SKM-1 treated with dmso at 0.1 percent for 144 hours (cell line): ENCODE data around the gene FNBP1L.
"Not testable (repeated sequence)": the region's sequence is repeated elsewhere in the genome, so short reads cannot be mapped to it uniquely, and the experiment has no call there.

Experiments used
- DNase-seq: peaks from one replicate; lab custom pipeline; 2025; ENCODE audit not compliant: unreplicated experiment; lab: John Stamatoyannopoulos, UW

Gene FNBP1L

GRCh38 chr1:93588206-93588605, 140.3 kb downstream of the FNBP1L start:
- peak; percentile 17 for DNase-seq

- DNase-seq: no peak
Measured at GRCh38 chr1:93588955-93589354, 141.0 kb downstream of the FNBP1L start.

- not testable (repeated sequence) for DNase-seq
Measured at GRCh38 chr1:93591291-93591675, 143.4 kb downstream of the FNBP1L start.

- peak; percentile 23 for DNase-seq
Measured at GRCh38 chr1:93591676-93592550, 144.0 kb downstream of the FNBP1L start.

GRCh38 chr1:93592551-93592949, 144.6 kb downstream of the FNBP1L start:
- DNase-seq: no peak

- no peak for DNase-seq
Measured at GRCh38 chr1:93593854-93594602, 146.1 kb downstream of the FNBP1L start.

GRCh38 chr1:93594603-93594880, 146.6 kb downstream of the FNBP1L start:
- no peak for DNase-seq

GRCh38 chr1:93595266-93595665, 147.3 kb downstream of the FNBP1L start:
- no peak for DNase-seq

- DNase-seq: no peak
Measured at GRCh38 chr1:93595743-93596142, 147.8 kb downstream of the FNBP1L start.

- no peak for DNase-seq
Measured at GRCh38 chr1:93596329-93597089, 148.6 kb downstream of the FNBP1L start.

- DNase-seq: no peak
Measured at GRCh38 chr1:93597709-93598108, 149.8 kb downstream of the FNBP1L start.

- DNase-seq: no peak
Measured at GRCh38 chr1:93598396-93598795, 150.5 kb downstream of the FNBP1L start.

GRCh38 chr1:93598861-93599439, 151.0 kb downstream of the FNBP1L start:
- DNase-seq: no peak

- no peak for DNase-seq
Measured at GRCh38 chr1:93599479-93599878, 151.6 kb downstream of the FNBP1L start.

GRCh38 chr1:93600663-93601062, 152.7 kb downstream of the FNBP1L start:
- no peak for DNase-seq

- no peak for DNase-seq
Measured at GRCh38 chr1:93601686-93602085, 153.8 kb downstream of the FNBP1L start.

- DNase-seq: no peak
Measured at GRCh38 chr1:93602101-93602500, 154.2 kb downstream of the FNBP1L start.

GRCh38 chr1:93603106-93603505, 155.2 kb downstream of the FNBP1L start:
- DNase-seq: no peak

GRCh38 chr1:93603601-93604000, 155.7 kb downstream of the FNBP1L start:
- DNase-seq: no peak
